Erythroblast (primary cell): Measurements from ENCODE around the gene IPO11.
"Not testable (repeated sequence)": the region's sequence is repeated elsewhere in the genome, so short reads cannot be mapped to it uniquely, and the experiment has no call there.

Source experiments
- DNase-seq, 2 experiments: peaks; one replicate each; lab custom pipeline; 2025; lab: John Stamatoyannopoulos, UW
- GATA1 ChIP-seq: IDR thresholded peaks from 2 replicates; pipeline ENCODE4 v1.6.1; 2011; ENCODE audit warnings: low read depth, mild to moderate bottlenecking, control low read depth, low read length, moderate library complexity
- POLR2A ChIP-seq: IDR thresholded peaks from 2 replicates; pipeline ENCODE4 v1.6.1; 2011; ENCODE audit warnings: mild to moderate bottlenecking, low read length

The IPO11 gene

GRCh38 chr5:62475072-62475471, 62.5 kb downstream of the IPO11 start:
- no peak for TF ChIP-seq POLR2A
- TF ChIP-seq GATA1 = no peak
- peak; percentile 47 to 74 for DNase-seq

GRCh38 chr5:62477801-62478200, 65.2 kb downstream of the IPO11 start:
- TF ChIP-seq POLR2A (no peak), GATA1 (no peak)
- DNase-seq = peak in 1 of 2 experiments; percentile 60

- TF ChIP-seq POLR2A (no peak), GATA1 (no peak)
- no peak for DNase-seq
These were observed 71.0 kb downstream of the IPO11 start for GRCh38 chr5:62483556-62483955.

GRCh38 chr5:62486672-62487071, 74.1 kb downstream of the IPO11 start:
- TF ChIP-seq GATA1 = no peak
- no peak for TF ChIP-seq POLR2A
- peak; percentile 3 to 34 for DNase-seq

GRCh38 chr5:62488531-62488930, 76.0 kb downstream of the IPO11 start:
- no peak for DNase-seq
- TF ChIP-seq GATA1 = no peak
- no peak for TF ChIP-seq POLR2A

- TF ChIP-seq GATA1 (no peak), POLR2A (no peak)
- no peak for DNase-seq
These were observed 76.9 kb downstream of the IPO11 start for GRCh38 chr5:62489471-62489870.

- TF ChIP-seq GATA1 (no peak), POLR2A (no peak)
- no peak for DNase-seq
These were observed 82.2 kb downstream of the IPO11 start for GRCh38 chr5:62494772-62495171.

GRCh38 chr5:62496876-62497275, 84.3 kb downstream of the IPO11 start:
- TF ChIP-seq GATA1 (no peak), POLR2A (no peak)
- no peak for DNase-seq

GRCh38 chr5:62498961-62499360, 86.4 kb downstream of the IPO11 start:
- DNase-seq = no peak
- TF ChIP-seq GATA1 = no peak
- TF ChIP-seq POLR2A = no peak

GRCh38 chr5:62499756-62500155, 87.2 kb downstream of the IPO11 start:
- DNase-seq = peak in 1 of 2 experiments; percentile 56

GRCh38 chr5:62502456-62503101, 90.0 kb downstream of the IPO11 start:
- no peak for TF ChIP-seq GATA1
- no peak for TF ChIP-seq POLR2A
- no peak for DNase-seq

More at GRCh38 chr5:62499756-62500155, 87.2 kb downstream of the IPO11 start:
- no peak for TF ChIP-seq POLR2A
- no peak for TF ChIP-seq GATA1

- DNase-seq = no peak
These were observed 91.6 kb downstream of the IPO11 start for GRCh38 chr5:62504129-62504528.

GRCh38 chr5:62506659-62507460, 94.3 kb downstream of the IPO11 start:
- DNase-seq = no peak
- TF ChIP-seq GATA1 (no peak), POLR2A (no peak)

More at GRCh38 chr5:62504129-62504528, 91.6 kb downstream of the IPO11 start:
- TF ChIP-seq POLR2A (no peak), GATA1 (no peak)

GRCh38 chr5:62508760-62509159, 96.2 kb downstream of the IPO11 start:
- not testable (repeated sequence) for DNase-seq
